K562 (cell line): Measurements from ENCODE around the gene SLC25A1.
A peak's percentile ranks its signal among the peaks of the same experiment; 100 is the strongest.

Experiments used
- GABPB2 ChIP-seq: fragments of 250-450 bp; sonication (Bioruptor Pico); conservative IDR thresholded peaks from 2 replicates; pipeline ENCODE4 v1.5.1; 2021; ENCODE audit warnings: mild to moderate bottlenecking
- GTF2E2 ChIP-seq: fragments of 200-800 bp; sonication (Bioruptor generic); IDR thresholded peaks from 2 replicates; pipeline ENCODE4 v1.6.1; 2016; ENCODE audit warnings: missing genetic modification characterization, missing compliant biosample characterization
- HMGXB4 ChIP-seq: sonication (generic); formaldehyde crosslinking; IDR thresholded peaks from 2 replicates; pipeline ENCODE4 v1.8.1; 2023; ENCODE audit warnings: mild to moderate bottlenecking, missing genetic modification reagents
- JUNB ChIP-seq: fragments of 450-650 bp; formaldehyde crosslinking; conservative IDR thresholded peaks from 2 replicates; pipeline ENCODE4 v1.4.0; 2020; ENCODE audit warnings: mild to moderate bottlenecking
- MEIS2 ChIP-seq: fragments of 450-650 bp; IDR thresholded peaks from 2 replicates; pipeline ENCODE4 v1.6.1; 2014; ENCODE audit warnings: mild to moderate bottlenecking; ENCODE audit not compliant: partially characterized antibody
- NFATC3 ChIP-seq: fragments of 450-650 bp; IDR thresholded peaks from 2 replicates; pipeline ENCODE4 v1.6.1; 2017; ENCODE audit warnings: mild to moderate bottlenecking
- POLR2AphosphoS5 ChIP-seq: IDR thresholded peaks from 2 replicates; pipeline ENCODE4 v1.6.1; 2011; ENCODE audit warnings: mild to moderate bottlenecking, low read depth, low read length, moderate library complexity; ENCODE audit not compliant: control insufficient read depth, insufficient read depth
- SMARCC2 ChIP-seq: fragments of 450-650 bp; IDR thresholded peaks from 2 replicates; pipeline ENCODE4 v1.6.1; 2017; ENCODE audit warnings: antibody characterized with exemption, moderate library complexity, mild to moderate bottlenecking, low read depth
- ZNF407 ChIP-seq: fragments of 450-650 bp; IDR thresholded peaks from 2 replicates; pipeline ENCODE4 v1.6.1; 2016; ENCODE audit warnings: low read depth

- no peak for TF ChIP-seq ZNF407
- no peak for TF ChIP-seq HMGXB4 (CRISPR knock-in tag)
- TF ChIP-seq MEIS2, result no peak
- TF ChIP-seq GTF2E2 (tag), result no peak
- TF ChIP-seq POLR2AphosphoS5, result no peak
- TF ChIP-seq JUNB (CRISPR knock-in tag), result no peak
- no peak for TF ChIP-seq SMARCC2
- TF ChIP-seq NFATC3, result no peak
- peak; percentile 90 for TF ChIP-seq GABPB2 (CRISPR knock-in tag)
Observed at GRCh38 chr22:19174106-19175025, 4.2 kb downstream of the SLC25A1 start.
